Tibial nerve (tissue), 4 donors: ENCODE measurements around the gene BRD7.

Experiments used
- EP300 ChIP-seq, 2 donors: sonication (generic); formaldehyde crosslinking; IDR thresholded peaks; one replicate each; pipeline ENCODE4 v1.6.1; 2017; ENCODE audit warnings: antibody characterized with exemption in 2 of 2, mild to moderate bottlenecking in 1 of 2
- POLR2A ChIP-seq, 2 donors: fragments of 450-650 bp; IDR thresholded peaks; one replicate each; pipeline ENCODE4 v1.6.1; 2017; ENCODE audit warnings: antibody characterized with exemption in 2 of 2, mild to moderate bottlenecking in 2 of 2, moderate library complexity in 2 of 2
- TF ChIP-seq, protein P1 (sequence below), 5 experiments: fragments of 200-600 bp in 3 of 5; fragments of 450-650 bp in 2 of 5; sonication (generic) in 3 of 5; IDR thresholded peaks; one replicate each; pipeline ENCODE4 v1.5.1; 2016 to 2019; ENCODE audit warnings: antibody characterized with exemption in 5 of 5, mild to moderate bottlenecking in 3 of 5, moderate library complexity in 2 of 5

DNA sequence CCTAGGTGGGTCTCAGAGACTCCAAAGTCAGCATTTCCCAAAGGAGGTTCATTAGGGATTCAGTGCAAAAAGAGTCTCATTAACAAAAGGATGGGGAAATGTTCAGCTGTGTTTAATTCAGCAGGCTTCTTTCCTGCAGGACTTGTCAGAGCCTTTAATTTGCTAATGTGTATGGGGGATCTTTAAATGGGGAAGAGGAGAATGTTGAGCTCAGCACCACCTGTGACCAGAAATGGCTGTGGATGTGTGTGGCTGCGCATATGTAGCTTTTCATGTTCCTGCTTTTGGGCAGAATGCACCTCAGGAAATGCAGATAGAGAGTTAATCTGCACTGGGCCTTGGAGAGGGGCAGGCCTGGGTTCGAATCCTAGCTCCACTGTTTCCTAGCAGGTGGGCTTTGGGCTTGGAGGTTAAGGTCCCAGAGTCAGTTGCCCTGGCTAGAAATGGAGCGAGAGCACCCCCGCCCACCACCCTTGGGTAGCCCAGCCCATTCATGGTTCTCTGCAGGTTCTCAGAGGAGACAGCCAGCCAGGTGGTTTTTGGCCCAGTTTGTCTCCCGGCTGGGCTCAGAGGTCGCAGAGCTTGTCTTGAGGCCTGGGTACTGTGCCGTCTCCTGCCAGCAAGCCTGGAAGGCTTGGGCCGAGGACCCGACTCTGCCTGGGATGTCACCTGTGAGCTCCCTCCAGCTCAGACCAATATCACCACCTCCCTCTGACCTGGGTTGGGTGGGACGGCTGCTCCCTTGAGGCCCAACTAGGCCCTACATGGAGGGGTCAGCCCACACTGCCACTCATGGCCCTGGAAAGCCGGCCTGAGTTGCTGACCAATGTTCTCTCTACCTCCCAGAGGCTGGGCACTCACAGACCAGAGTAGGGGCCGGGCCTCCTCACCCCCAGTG lies 93.1 kb downstream of the BRD7 start:
- TF ChIP-seq POLR2A (IDR thresholded peaks at IDR 0.05) (no peak), EP300 (IDR thresholded peaks at IDR 0.05) (no peak)
- TF ChIP-seq, protein P1, sequence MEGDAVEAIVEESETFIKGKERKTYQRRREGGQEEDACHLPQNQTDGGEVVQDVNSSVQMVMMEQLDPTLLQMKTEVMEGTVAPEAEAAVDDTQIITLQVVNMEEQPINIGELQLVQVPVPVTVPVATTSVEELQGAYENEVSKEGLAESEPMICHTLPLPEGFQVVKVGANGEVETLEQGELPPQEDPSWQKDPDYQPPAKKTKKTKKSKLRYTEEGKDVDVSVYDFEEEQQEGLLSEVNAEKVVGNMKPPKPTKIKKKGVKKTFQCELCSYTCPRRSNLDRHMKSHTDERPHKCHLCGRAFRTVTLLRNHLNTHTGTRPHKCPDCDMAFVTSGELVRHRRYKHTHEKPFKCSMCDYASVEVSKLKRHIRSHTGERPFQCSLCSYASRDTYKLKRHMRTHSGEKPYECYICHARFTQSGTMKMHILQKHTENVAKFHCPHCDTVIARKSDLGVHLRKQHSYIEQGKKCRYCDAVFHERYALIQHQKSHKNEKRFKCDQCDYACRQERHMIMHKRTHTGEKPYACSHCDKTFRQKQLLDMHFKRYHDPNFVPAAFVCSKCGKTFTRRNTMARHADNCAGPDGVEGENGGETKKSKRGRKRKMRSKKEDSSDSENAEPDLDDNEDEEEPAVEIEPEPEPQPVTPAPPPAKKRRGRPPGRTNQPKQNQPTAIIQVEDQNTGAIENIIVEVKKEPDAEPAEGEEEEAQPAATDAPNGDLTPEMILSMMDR (IDR thresholded peaks at IDR 0.05): no peak
